Retinal pigment epithelial cell (primary cell): ENCODE measurements around the gene REV1.

ENCODE experiments used
- DNase-seq: peaks from one replicate; pipeline ENCODE4 v3.0.0-alpha.2; 2010; ENCODE audit warnings: low read depth
- H3K4me3 ChIP-seq: 2 replicates; pipeline ENCODE4 v1.5.1; 2011; ENCODE audit warnings: mild to moderate bottlenecking, low read length, control low read depth, moderate library complexity
- TF ChIP-seq, protein P1 (sequence below): conservative IDR thresholded peaks from 2 replicates; pipeline ENCODE4 v1.5.1; 2011; ENCODE audit warnings: low read depth, low read length, control low read depth, inconsistent platforms

Gene REV1

DNA sequence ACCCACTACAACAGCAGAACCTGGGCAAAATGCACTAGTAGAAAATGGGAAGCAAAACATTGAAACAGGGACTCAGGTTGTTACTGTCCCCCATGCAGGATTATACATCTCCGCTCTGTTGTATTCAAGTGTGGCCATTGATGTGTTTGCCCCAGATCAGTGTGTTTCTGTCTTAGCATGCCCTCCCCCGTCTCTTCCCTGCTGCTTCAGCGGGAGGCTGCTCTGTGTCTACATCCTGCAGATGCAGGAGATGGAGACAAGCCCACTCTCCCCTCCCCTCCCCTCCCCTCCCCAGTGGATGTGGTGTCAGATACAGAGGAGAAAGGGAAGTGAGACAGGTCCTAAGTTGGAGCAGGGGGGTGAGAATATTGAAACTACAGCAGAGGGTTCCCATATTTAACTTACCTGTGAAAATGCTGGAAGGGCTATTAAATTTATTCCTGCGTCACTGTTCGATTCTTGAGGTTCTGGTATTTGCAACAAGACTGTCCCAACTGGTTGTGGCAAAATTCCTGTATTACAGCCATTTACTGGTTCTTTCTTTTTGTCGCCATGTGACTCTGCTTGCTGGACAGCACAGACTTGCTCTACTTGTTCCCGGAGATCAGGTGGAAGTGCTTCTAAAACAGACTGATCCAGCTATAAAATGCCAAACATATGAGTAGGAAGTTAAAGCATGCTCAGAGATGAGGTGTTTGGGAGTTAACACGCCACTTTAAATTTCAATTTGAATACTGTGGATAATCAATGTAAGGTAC, 85.6 kb downstream of the REV1 start:
- H3K4me3 ChIP-seq, result no peak overlapping the region
- DNase-seq, result no peak
- TF ChIP-seq, protein P1, sequence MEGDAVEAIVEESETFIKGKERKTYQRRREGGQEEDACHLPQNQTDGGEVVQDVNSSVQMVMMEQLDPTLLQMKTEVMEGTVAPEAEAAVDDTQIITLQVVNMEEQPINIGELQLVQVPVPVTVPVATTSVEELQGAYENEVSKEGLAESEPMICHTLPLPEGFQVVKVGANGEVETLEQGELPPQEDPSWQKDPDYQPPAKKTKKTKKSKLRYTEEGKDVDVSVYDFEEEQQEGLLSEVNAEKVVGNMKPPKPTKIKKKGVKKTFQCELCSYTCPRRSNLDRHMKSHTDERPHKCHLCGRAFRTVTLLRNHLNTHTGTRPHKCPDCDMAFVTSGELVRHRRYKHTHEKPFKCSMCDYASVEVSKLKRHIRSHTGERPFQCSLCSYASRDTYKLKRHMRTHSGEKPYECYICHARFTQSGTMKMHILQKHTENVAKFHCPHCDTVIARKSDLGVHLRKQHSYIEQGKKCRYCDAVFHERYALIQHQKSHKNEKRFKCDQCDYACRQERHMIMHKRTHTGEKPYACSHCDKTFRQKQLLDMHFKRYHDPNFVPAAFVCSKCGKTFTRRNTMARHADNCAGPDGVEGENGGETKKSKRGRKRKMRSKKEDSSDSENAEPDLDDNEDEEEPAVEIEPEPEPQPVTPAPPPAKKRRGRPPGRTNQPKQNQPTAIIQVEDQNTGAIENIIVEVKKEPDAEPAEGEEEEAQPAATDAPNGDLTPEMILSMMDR, result no peak

DNA sequence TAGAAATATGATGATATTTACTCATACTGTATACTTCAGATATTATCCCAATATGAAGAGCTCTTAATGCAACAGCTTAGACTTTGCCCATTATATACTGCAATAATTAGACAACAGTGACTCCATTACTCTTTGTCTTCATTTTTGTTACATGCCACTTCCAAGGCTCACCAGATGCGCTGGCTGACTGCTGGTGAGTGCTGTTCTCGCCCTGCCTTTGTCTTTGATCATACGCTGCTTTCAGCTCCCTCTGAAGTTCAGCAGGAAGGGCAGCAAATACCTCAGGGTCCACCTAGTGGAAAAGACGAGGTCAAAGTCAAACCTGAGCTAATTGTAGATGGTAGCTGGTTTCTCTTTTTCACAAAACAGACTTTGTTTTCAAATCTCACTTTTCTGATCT, 86.3 kb downstream of the REV1 start:
- TF ChIP-seq, protein P1, result peak; percentile 44
- DNase-seq, result no peak
- no peak overlapping the region for H3K4me3 ChIP-seq

DNA sequence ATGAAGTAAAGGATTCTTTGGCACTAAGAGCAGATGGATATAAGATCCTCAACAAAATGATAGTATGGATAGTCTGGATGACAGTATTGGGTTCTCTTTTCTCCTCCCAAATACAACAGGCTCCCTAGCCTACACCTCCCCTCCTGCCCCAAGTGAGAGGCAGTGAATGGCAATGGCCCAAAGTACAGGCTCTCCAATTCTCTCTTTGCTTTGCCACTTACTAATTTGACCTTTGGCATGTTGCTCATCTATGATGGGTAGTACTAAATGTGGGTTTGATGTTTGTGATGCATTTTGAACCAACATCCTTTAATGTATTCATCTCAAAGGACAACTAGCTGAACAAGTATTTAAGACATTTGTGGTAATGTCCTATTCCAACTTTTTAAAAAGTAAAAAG, 86.7 kb downstream of the REV1 start:
- no peak for DNase-seq
- TF ChIP-seq, protein P1, result no peak
- H3K4me3 ChIP-seq, result no peak overlapping the region

DNA sequence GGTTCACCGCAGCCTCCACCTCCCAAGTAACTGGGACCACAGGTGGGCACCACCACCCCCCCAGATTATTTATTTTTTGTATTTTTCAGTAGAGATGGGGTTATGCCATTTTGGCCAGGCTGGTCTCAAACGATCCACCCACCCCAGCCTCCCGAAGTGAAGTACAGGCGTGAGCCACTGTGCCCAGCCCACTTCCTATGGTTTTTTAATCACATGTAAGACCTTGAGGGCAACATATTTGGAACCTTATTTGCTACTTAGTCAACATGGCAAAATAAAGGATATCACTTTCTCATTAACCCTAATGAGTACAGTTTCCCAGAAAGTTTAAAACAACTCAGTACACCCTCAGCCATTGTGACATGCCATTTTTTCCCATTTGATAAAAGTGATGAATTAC, 88.0 kb downstream of the REV1 start:
- TF ChIP-seq, protein P1, result no peak
- no peak overlapping the region for H3K4me3 ChIP-seq
- DNase-seq, result no peak

DNA sequence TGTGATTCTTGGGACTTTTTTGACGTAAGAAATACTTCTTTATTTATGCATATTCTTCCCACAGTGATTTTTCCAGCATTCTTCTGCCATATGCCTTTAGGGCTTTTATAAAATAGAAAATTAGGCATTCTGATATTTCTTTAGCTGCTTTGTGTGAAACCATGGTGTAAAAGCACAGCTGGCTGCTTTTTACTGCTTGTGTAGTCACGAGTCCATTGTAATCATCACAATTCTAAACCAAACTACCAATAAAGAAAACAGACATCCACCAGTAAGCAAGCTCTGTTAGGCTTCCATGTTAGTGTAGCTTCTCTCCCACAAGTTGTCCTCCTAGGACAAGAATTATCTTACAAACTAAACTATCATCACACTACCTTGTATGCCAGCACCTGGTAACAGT, 90.0 kb downstream of the REV1 start:
- no peak overlapping the region for H3K4me3 ChIP-seq
- no peak for DNase-seq
- TF ChIP-seq, protein P1, result no peak

DNA sequence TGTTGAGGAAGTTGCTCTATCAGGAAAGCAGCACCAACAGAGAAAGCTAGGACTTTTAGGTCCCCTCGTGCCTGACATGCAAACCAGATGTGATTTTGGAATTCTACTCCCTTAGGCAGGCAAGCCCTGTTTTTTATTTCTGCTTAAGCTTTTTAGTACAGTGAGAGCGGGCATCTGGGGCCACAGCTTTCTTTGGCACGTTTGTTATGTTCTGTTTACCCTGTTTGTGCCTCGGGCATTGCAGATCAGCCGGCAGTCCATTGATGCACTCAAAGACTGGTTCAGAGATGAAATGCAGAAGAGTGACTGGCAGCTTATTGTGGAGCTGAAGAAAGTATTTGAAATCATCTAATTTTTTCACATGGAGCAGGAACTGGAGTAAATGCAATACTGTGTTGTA, 90.8 kb downstream of the REV1 start:
- TF ChIP-seq, protein P1, result no peak
- H3K4me3 ChIP-seq, result no peak overlapping the region
- DNase-seq, result no peak

DNA sequence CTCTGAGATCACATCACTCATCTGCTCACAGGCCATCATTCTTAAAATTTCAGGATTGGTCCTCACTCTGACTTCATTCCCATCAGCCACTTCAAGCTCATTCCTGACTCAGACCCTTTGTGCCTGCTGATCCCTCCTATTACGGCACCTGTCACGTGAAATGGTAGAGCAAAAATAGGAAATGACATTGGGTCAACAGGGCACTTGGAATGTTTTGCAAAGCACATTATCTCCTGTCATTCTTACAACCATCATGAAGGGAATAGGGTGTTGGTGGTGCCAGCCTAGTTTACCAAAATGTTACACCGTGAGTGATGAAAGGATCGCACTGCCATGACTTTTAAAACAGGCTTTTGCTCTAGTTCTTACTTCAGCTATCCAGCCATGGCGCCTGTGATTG, 91.5 kb downstream of the REV1 start:
- TF ChIP-seq, protein P1, result no peak

More for the DNA sequence above, 91.5 kb downstream of the REV1 start:
- no peak for DNase-seq
- H3K4me3 ChIP-seq, result no peak overlapping the region
